ENCODE measurements around the gene KRT31.

KRT31 gene

GRCh38 chr17:41411072-41411840, 13.8 kb upstream of the KRT31 start:
- no peak overlapping the region for H3K27ac ChIP-seq
- TF ChIP-seq ZFX (IDR thresholded peaks at IDR 0.05; ENCODE audit: borderline replicate concordance) (no peak), CTCF (IDR thresholded peaks at IDR 0.05) (no peak)

GRCh38 chr17:41407226-41407625, 9.8 kb upstream of the KRT31 start:
- TF ChIP-seq CTCF (IDR thresholded peaks at IDR 0.05) (no peak), ZFX (IDR thresholded peaks at IDR 0.05; ENCODE audit: borderline replicate concordance) (no peak)
- no peak overlapping the region for H3K27ac ChIP-seq

DNA sequence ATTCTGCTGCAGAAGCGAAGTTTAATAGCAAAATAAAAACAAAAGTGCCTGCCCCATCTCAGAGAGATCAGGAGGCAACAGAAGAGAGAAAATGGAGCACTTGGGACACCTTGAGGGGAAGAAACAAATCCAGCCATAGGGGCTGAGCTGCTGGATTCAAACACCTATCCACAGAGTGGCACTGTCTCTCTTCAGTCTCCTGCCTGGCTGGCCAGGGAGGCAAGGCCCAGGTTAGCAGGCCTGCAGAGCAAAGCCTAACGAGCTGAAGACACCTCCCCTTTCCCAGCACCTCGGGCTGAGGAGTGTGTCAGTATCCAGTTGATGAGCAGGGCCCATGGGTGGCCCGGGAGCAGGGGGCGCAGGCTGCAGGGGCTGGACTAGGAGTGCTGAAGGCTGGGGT, 8.8 kb upstream of the KRT31 start:
- no peak overlapping the region for H3K27ac ChIP-seq
- TF ChIP-seq CTCF (IDR thresholded peaks at IDR 0.05) (no peak), ZFX (IDR thresholded peaks at IDR 0.05; ENCODE audit: borderline replicate concordance) (no peak)

GRCh38 chr17:41404024-41404671, 6.7 kb upstream of the KRT31 start:
- TF ChIP-seq ZFX (IDR thresholded peaks at IDR 0.05; ENCODE audit: borderline replicate concordance) (no peak), CTCF (IDR thresholded peaks at IDR 0.05) (no peak)
- H3K27ac ChIP-seq: no peak overlapping the region

DNA sequence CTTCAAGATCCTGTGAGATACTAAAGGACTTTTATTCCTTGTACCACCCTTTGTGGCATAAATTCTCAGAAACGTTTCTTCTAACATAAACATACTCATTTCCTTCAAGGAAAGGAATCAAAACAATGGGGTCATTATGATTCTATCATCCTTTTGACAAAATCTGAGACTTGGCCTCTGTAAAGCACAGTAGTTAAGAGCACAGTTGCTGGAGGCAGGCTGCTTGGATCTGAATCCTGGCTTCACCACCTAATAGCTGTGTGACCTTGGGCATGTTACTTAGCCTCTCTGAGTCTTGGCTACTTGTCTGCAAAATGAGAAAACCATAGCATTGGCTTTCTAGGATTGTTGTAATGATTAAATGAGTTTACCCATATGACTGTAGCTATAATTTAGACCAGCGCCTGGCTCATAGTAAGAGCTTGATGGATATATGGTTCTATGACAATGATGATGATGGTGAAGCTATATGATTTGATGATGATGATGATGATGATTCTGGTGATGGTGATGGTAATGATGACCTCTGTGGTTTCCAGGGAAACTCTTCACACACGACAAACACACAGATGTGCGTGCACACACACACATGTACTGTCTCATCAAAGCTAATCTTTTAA, 6.1 kb upstream of the KRT31 start:
- no peak for TF ChIP-seq ZFX (IDR thresholded peaks at IDR 0.05; ENCODE audit: borderline replicate concordance)
- H3K27ac ChIP-seq: no peak overlapping the region

DNA sequence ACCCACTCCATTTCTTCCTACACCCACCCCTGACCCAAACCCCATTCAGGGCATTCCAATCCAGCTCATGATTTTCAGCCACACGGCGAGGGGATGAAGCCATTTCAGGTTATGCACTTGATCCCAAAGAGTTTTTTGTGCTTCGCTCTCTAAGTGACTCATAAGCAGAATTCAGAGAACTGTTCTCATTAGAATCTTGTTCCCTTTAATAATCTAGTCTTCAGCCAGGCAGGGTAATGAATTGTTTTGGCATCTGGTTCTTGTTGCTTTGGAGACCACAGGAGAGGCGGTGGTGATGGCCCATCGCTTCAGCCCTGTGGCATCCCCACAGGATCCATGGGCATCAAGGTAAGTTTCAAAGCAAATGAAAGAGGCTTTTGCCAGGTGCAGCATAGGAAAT, 4.8 kb upstream of the KRT31 start:
- TF ChIP-seq ZFX (IDR thresholded peaks at IDR 0.05; ENCODE audit: borderline replicate concordance): no peak
- TF ChIP-seq CTCF (IDR thresholded peaks at IDR 0.05): no peak
- H3K27ac ChIP-seq: no peak overlapping the region

DNA sequence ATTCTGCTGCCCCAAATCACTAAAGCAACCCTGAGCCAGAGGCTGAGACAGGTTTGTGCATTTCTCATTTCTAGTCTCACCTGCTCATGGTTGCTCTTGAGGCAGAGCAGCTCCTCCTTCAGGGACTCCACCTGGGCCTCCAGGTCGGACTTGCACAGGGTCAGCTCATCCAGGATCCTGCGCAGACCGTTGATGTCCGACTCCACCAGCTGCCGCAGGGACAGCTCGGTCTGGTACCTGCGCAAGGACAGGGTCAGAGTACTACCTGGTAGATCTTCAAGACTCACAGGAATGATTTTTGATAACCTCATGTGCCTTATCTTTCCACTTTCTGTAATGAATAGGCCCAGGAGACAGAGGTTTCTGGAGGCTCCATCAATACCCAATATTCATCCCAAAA, 1.1 kb downstream of the KRT31 start:
- no peak for TF ChIP-seq ZFX (IDR thresholded peaks at IDR 0.05; ENCODE audit: borderline replicate concordance)
- no peak for TF ChIP-seq CTCF (IDR thresholded peaks at IDR 0.05)
- H3K27ac ChIP-seq: no peak overlapping the region
